WI38 (cell line): ENCODE data around the gene FTH1.
A peak's percentile ranks its signal among the peaks of the same experiment; 100 is the strongest.

ENCODE experiments used
- H3K4me3 ChIP-seq: 2 replicates; pipeline ENCODE4 v1.5.1; 2011; ENCODE audit warnings: low read depth, mild to moderate bottlenecking, control low read depth, low read length
- TF ChIP-seq, protein P1 (sequence below): IDR thresholded peaks from 2 replicates; pipeline ENCODE4 v1.5.1; 2012; ENCODE audit warnings: low read depth, mild to moderate bottlenecking, control low read depth, low read length

The FTH1 gene

DNA sequence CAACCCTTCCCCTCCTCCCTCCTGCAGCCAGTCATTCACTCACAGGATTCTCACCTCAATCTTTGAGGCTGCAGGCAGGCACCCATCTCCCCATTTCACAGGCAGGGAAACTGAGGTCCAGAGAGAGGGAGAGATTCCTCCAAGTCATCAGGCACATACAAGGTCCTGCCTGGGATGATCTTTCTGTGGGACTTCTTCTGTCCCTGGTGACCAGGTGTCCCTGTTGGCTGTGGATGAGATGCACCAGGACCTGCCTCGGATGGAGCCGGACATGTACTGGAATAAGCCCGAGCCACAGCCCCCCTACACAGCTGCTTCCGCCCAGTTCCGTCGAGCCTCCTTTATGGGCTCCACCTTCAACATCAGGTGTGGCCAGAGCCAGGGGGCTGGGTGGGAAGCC, 7.8 kb downstream of the FTH1 start:
- TF ChIP-seq, protein P1, sequence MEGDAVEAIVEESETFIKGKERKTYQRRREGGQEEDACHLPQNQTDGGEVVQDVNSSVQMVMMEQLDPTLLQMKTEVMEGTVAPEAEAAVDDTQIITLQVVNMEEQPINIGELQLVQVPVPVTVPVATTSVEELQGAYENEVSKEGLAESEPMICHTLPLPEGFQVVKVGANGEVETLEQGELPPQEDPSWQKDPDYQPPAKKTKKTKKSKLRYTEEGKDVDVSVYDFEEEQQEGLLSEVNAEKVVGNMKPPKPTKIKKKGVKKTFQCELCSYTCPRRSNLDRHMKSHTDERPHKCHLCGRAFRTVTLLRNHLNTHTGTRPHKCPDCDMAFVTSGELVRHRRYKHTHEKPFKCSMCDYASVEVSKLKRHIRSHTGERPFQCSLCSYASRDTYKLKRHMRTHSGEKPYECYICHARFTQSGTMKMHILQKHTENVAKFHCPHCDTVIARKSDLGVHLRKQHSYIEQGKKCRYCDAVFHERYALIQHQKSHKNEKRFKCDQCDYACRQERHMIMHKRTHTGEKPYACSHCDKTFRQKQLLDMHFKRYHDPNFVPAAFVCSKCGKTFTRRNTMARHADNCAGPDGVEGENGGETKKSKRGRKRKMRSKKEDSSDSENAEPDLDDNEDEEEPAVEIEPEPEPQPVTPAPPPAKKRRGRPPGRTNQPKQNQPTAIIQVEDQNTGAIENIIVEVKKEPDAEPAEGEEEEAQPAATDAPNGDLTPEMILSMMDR, result no peak
- no peak overlapping the region for H3K4me3 ChIP-seq

DNA sequence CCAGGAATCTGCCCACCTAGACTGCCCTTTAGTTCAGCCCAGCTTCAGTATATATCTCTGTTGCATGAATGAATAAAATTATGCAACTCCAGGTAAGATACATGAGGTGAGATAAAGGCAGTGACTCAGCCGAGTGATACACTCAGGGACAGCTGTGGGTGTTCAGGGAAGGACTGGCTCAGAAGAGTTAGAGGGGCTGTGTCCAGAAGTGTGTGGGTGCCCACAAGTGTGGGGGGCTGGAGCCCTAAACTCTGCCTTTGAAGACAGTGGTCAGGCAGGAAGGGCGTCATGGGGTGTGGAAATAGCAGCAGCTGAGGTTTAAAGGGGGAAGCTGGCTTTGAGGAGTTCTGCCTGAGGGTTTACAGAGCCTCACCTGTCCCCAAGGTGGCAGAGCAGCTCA, 8.3 kb downstream of the FTH1 start:
- TF ChIP-seq, protein P1, result no peak
- no peak overlapping the region for H3K4me3 ChIP-seq

DNA sequence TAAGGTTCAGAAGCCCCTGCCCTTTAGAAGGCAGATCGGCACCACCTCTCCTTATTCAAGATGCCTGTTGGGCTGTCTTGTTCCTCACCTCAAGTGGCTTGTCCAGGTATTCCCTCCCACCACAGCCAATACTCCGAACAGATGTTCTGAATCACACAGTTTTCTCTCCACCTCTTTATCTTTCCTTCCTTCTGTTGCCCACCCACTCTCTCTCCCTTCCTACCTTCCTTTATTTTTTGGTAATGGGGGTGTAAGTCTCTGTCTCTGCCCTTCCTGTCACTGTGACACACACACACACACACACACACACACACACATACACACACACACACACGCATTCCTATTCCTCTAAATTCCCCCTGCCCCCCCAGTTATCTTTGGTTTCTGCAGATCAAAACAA, 8.8 kb downstream of the FTH1 start:
- no peak overlapping the region for H3K4me3 ChIP-seq
- TF ChIP-seq, protein P1, result no peak

DNA sequence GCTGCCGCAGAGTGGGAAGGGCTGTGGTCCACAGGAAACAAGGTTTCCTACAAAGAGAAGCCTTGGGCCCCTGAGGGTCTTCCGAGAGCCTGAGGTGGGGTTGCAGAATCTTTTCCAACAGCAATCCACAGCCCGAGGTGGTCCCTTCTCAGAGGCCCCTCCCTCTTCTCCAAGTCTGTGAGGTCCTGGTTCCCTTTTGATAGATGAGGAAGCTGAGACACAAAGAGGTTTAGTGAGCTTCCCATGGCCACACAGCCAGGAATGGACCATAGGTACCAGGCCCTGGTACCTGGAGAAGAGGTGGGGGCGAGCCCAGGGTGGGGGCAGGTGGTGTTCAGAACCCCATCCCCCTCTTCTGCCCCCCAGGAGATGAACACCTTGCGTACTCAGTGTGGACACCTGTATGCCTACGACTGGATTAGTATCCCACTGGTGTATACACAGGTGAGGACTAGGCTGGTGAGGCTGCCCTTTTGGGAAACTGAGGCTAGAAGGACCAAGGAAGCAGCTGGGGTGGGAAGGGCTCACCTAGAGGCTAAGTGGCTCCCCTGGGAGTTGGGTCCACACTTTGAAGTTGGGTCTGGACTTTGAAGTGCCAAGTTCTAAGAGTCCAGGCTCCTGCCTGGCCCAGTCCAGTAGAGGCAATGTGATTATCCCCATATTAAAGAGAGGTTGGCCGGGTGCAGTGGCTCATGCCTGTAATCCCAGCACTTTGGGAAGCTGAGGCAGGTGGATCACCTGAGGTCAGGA, 10.2 kb downstream of the FTH1 start:
- no peak overlapping the region for H3K4me3 ChIP-seq

DNA sequence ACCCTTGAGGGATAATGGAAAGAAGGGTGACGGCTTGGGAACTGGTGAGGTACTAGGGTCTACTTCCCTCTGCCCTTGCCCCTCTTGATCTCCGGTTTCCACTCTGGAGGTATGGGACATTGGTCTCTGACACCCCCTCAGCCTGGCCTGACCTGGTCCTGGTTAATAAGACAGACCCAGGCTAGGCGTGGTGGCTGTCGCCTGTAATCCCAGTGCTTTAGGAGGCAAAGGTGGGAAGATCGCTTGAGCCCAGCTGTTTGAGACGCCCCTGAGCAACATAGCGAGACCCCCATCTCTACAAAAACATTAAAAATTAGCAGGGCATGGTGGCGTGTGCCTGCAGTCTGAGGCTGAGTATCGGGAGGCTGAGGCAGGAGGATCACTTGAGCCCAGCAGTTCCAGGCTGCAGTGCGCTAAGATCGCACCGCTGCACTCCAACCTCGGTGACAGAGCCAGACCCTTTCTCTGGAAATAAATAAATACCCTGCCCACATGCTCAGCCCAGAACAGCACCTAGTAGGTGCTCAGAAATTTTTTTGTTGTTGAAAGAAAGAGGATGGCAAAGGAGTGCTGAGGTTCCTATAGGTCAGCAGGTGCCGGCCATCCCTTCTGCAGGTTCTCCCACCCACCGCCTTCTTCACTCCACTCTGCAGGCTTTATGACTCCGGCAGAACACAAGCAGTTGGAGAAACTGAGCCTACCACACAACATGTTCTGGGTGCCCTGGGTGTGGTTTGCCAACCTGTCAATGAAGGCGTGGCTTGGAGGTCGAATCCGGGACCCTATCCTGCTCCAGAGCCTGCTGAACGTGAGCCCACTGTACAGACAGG, 11.0 kb downstream of the FTH1 start:
- H3K4me3 ChIP-seq, result no peak overlapping the region
- TF ChIP-seq, protein P1, result no peak

More for the DNA sequence above, 10.2 kb downstream of the FTH1 start:
- TF ChIP-seq, protein P1, result no peak

DNA sequence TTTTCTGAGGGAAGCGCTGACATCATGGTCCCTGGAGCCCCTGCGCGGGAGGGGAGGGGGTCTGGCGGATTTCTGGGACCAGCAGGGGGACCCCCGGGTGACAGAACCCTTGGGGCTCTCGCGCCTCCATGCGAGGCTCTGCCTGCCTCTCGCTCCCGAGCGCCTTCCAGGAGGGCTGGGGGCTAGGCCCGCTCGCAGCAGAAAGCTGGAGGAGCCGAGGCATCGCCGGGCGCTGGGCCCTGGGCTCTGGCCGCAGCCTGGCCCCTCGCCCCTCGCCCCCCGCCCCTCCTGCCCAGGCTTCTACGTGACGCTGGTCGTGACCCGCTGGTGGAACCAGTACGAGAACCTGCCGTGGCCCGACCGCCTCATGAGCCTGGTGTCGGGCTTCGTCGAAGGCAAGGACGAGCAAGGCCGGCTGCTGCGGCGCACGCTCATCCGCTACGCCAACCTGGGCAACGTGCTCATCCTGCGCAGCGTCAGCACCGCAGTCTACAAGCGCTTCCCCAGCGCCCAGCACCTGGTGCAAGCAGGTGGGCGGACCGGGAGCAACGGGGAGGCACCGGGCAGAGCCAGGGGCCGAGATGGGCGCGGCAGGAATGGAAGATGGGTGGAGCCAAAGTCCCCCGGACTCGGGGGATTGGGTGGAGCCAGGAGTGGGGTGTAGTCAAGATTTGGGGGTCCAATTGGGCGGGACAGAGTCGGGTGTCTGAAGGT, 11.9 kb downstream of the FTH1 start:
- TF ChIP-seq, protein P1, result no peak
- peak overlapping the region; percentile 45 for H3K4me3 ChIP-seq
